Neural cell (in vitro differentiated cells): ENCODE results near the gene CENPP. TPM values are rescaled to one million over a fixed set of nuclear protein-coding genes. Genes with fewer than 3 reads are reported as not detected.
"Not testable (repeated sequence)": the region's sequence is repeated elsewhere in the genome, so short reads cannot be mapped to it uniquely, and the experiment has no call there.

Experiments used
- H2AFZ ChIP-seq: fragments of 200-600, 300-800 bp; sonication (generic), shearing (Covaris generic); 2 replicates; pipeline ENCODE4 v1.6.0; 2014; ENCODE audit warnings: low read depth, mild to moderate bottlenecking, antibody characterized with exemption, low read length, moderate library complexity
- H3F3A ChIP-seq: fragments of 200-600 bp; shearing (Covaris generic); 2 replicates; pipeline ENCODE4 v1.6.1; 2016; ENCODE audit warnings: mild to moderate bottlenecking, moderate library complexity, mixed read lengths, antibody characterized with exemption, low read length; ENCODE audit not compliant: insufficient read depth, poor library complexity, severe bottlenecking
- H3K27ac ChIP-seq: fragments of 200-600, 300-800 bp; sonication (generic), shearing (Covaris generic); 2 replicates; pipeline ENCODE4 v1.5.1; 2014; ENCODE audit warnings: mild to moderate bottlenecking, low read length, moderate library complexity
- H3K27me3 ChIP-seq: fragments of 300-800, 200-600 bp; sonication (generic), shearing (Covaris generic); 2 replicates; pipeline ENCODE4 v1.6.0; 2014; ENCODE audit warnings: mild to moderate bottlenecking, low read depth, low read length, moderate library complexity; ENCODE audit not compliant: insufficient read depth
- H3K36me3 ChIP-seq: fragments of 300-800, 200-600 bp; sonication (generic), shearing (Covaris generic); 2 replicates; pipeline ENCODE4 v1.5.1; 2014; ENCODE audit warnings: mild to moderate bottlenecking, antibody characterized with exemption, low read length, moderate library complexity; ENCODE audit not compliant: insufficient read depth
- H3K4me2 ChIP-seq: fragments of 300-800, 200-600 bp; sonication (generic), shearing (Covaris generic); 2 replicates; pipeline ENCODE4 v1.6.0; 2014; ENCODE audit warnings: mild to moderate bottlenecking, low read length
- H3K4me3 ChIP-seq: fragments of 300-800, 200-600 bp; sonication (generic), shearing (Covaris generic); 2 replicates; pipeline ENCODE4 v1.5.1; 2014; ENCODE audit warnings: mild to moderate bottlenecking, low read length, moderate library complexity
- H3K79me2 ChIP-seq: fragments of 200-600 bp; shearing (Covaris generic); replicated peaks from 2 replicates; pipeline ENCODE4 v1.6.0; 2014; ENCODE audit warnings: mild to moderate bottlenecking, low read length, moderate library complexity; ENCODE audit not compliant: insufficient read depth
- H3K9ac ChIP-seq: fragments of 300-800, 200-600 bp; sonication (generic), shearing (Covaris generic); 2 replicates; pipeline ENCODE4 v1.6.1; 2016; ENCODE audit warnings: mild to moderate bottlenecking, low read length, mixed read lengths
- H3K9me2 ChIP-seq: fragments of 200-600 bp; shearing (Covaris generic); 2 replicates; pipeline ENCODE4 v1.6.1; 2016; ENCODE audit warnings: mild to moderate bottlenecking, low read length, mixed read lengths; ENCODE audit not compliant: insufficient read depth
- H3K9me3 ChIP-seq: fragments of 200-600, 300-800 bp; sonication (generic), shearing (Covaris generic); 2 replicates; pipeline ENCODE4 v1.6.1; 2016; ENCODE audit warnings: mild to moderate bottlenecking, mixed run types, low read length, moderate library complexity, mixed read lengths
- H4K20me1 ChIP-seq: fragments of 200-600 bp; shearing (Covaris generic); 2 replicates; pipeline ENCODE4 v1.6.1; 2016; ENCODE audit warnings: mild to moderate bottlenecking, mixed run types; ENCODE audit not compliant: insufficient read depth
- EP300 ChIP-seq: fragments of 450-650 bp; conservative IDR thresholded peaks from 2 replicates; pipeline ENCODE4 v1.6.1; 2014; ENCODE audit warnings: antibody characterized with exemption, mild to moderate bottlenecking, moderate library complexity; ENCODE audit not compliant: poor library complexity, severe bottlenecking
- EZH2 ChIP-seq: fragments of 200-600, 300-800 bp; shearing (Covaris generic), sonication (generic); IDR thresholded peaks from 2 replicates; pipeline ENCODE4 v1.6.1; 2014; ENCODE audit warnings: antibody characterized with exemption, low read length, borderline replicate concordance, mild to moderate bottlenecking; ENCODE audit not compliant: insufficient read depth, poor library complexity, severe bottlenecking
- MXI1 ChIP-seq: fragments of 450-650 bp; conservative IDR thresholded peaks from 2 replicates; pipeline ENCODE4 v1.6.1; 2014; ENCODE audit warnings: antibody characterized with exemption, mild to moderate bottlenecking; ENCODE audit not compliant: poor library complexity, severe bottlenecking
- POLR2AphosphoS5 ChIP-seq: IDR thresholded peaks from 2 replicates; pipeline ENCODE4 v1.6.1; 2012
- RAD21 ChIP-seq: fragments of 450-650 bp; conservative IDR thresholded peaks from 2 replicates; pipeline ENCODE4 v1.6.1; 2014; ENCODE audit warnings: antibody characterized with exemption, mild to moderate bottlenecking, moderate library complexity
- REST ChIP-seq: IDR thresholded peaks from 2 replicates; pipeline ENCODE4 v1.6.1; 2012; ENCODE audit warnings: borderline replicate concordance
- SMC3 ChIP-seq: fragments of 450-650 bp; conservative IDR thresholded peaks from 2 replicates; pipeline ENCODE4 v1.6.1; 2014; ENCODE audit warnings: antibody characterized with exemption, mild to moderate bottlenecking, moderate library complexity; ENCODE audit not compliant: poor library complexity
- TAF1 ChIP-seq: IDR thresholded peaks from 2 replicates; pipeline ENCODE4 v1.6.1; 2012; ENCODE audit warnings: low read depth
- polyA plus RNA-seq: library from polyadenylated mRNA; depleted of rRNA; stranded (reverse); fragments of >200 nt; gene quantifications from 2 replicates; pipeline ENCODE4 v1.2.3, GENCODE V29; 2014
- TF ChIP-seq, protein P1 (sequence below): fragments of 450-650 bp; IDR thresholded peaks from 2 replicates; pipeline ENCODE4 v1.5.1; 2014; ENCODE audit warnings: antibody characterized with exemption, mild to moderate bottlenecking, moderate library complexity; ENCODE audit not compliant: poor library complexity, severe bottlenecking

CENPP gene
- polyA plus RNA-seq, 1 donor from 2014 or later: 5.0 TPM

DNA sequence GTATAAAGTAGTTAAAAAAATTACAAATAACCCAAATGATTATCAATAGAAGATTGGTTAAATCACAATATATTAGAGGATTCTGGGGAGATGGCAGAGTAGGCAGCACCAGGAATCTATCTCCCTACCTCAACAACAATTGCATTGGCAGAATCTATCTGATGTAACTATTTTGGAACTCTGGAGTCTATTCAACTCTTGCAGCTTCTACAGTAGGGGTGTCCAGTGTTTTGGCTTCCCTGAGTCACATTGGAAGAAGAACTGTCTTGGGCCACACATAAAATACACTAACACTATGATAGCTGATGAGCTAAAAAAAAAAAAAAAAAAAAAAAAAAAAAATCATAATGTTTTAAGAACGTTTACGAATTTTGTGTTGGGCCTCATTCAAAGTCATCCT lies 239.2 kb downstream of the CENPP start:
- Histone ChIP-seq H3K9me3 (no peaks in the 10 kb centered on the region), H3K9ac (no peak overlapping the region), H3K4me3 (no peak overlapping the region), H3K36me3 (no peaks in the 10 kb centered on the region), H2AFZ (no peak overlapping the region), H3F3A (no peaks in the 10 kb centered on the region), H4K20me1 (no peaks in the 10 kb centered on the region), H3K27me3 (no peaks in the 10 kb centered on the region), H3K27ac (no peak overlapping the region), H3K4me2 (no peak overlapping the region), H3K79me2 (no peaks in the 10 kb centered on the region), H3K9me2 (no peaks in the 10 kb centered on the region)
- TF ChIP-seq TAF1: no peak
- no peak for TF ChIP-seq POLR2AphosphoS5
- TF ChIP-seq REST: no peak
- TF ChIP-seq SMC3: no peak
- TF ChIP-seq EP300: no peak
- TF ChIP-seq, protein P1, sequence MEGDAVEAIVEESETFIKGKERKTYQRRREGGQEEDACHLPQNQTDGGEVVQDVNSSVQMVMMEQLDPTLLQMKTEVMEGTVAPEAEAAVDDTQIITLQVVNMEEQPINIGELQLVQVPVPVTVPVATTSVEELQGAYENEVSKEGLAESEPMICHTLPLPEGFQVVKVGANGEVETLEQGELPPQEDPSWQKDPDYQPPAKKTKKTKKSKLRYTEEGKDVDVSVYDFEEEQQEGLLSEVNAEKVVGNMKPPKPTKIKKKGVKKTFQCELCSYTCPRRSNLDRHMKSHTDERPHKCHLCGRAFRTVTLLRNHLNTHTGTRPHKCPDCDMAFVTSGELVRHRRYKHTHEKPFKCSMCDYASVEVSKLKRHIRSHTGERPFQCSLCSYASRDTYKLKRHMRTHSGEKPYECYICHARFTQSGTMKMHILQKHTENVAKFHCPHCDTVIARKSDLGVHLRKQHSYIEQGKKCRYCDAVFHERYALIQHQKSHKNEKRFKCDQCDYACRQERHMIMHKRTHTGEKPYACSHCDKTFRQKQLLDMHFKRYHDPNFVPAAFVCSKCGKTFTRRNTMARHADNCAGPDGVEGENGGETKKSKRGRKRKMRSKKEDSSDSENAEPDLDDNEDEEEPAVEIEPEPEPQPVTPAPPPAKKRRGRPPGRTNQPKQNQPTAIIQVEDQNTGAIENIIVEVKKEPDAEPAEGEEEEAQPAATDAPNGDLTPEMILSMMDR: no peak
- no peak for TF ChIP-seq MXI1
- no peak for TF ChIP-seq EZH2
- TF ChIP-seq RAD21: no peak

DNA sequence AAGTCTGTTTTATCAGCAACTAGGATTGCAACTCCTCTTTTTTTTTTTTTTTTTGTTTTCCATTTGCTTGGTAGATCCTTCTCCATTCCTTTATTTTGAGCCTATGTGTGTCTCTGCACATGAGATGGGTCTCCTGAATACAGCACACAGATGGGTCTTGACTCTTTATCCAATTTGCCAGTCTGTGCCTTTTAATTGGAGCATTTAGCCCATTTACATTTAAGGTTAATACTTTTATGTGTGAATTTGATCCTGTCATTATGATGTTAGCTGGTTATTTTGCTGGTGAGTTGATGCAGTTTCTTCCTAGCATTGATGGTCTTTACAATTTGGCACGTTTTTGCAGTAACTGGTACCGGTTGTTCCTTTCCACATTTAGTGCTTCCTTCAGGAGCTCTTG lies 246.1 kb downstream of the CENPP start:
- not testable (repeated sequence) for H3K4me2 ChIP-seq, H3F3A ChIP-seq, H3K4me3 ChIP-seq, H3K27me3 ChIP-seq, H3K9ac ChIP-seq, H3K79me2 ChIP-seq, H3K36me3 ChIP-seq, H3K27ac ChIP-seq, H3K9me2 ChIP-seq, H3K9me3 ChIP-seq, H2AFZ ChIP-seq, H4K20me1 ChIP-seq

GRCh38 chr9:92573612-92574011 lies 247.9 kb downstream of the CENPP start:
- H3K4me3 ChIP-seq, H2AFZ ChIP-seq, H3K9me3 ChIP-seq, H3K4me2 ChIP-seq, H3K9ac ChIP-seq, H3K27ac ChIP-seq, H3F3A ChIP-seq, H3K27me3 ChIP-seq, H4K20me1 ChIP-seq, H3K36me3 ChIP-seq, H3K9me2 ChIP-seq, H3K79me2 ChIP-seq: not testable (repeated sequence)
